GM12892 (cell line): ENCODE data around the gene A1CF.
"Not testable (repeated sequence)": the region's sequence is repeated elsewhere in the genome, so short reads cannot be mapped to it uniquely, and the experiment has no call there.

Experiments
- DNase-seq: peaks from one replicate; pipeline ENCODE4 v3.0.0; 2011; ENCODE audit not compliant: insufficient read length
- FAIRE-seq: peaks from 2 replicates; lab custom pipeline; 2011; peaks lifted over from hg19 to GRCh38; lab: Jason Lieb, UNC
- POLR2A ChIP-seq: IDR thresholded peaks from 2 replicates; pipeline ENCODE4 v1.6.1; 2011; ENCODE audit warnings: low read depth, low read length, control low read depth
- POLR2AphosphoS5 ChIP-seq: IDR thresholded peaks from 2 replicates; pipeline ENCODE4 v1.6.1; 2011; ENCODE audit warnings: low read depth, low read length, control low read depth
- TAF1 ChIP-seq: IDR thresholded peaks from 2 replicates; pipeline ENCODE4 v1.6.1; 2011; ENCODE audit warnings: low read depth, mild to moderate bottlenecking, control low read depth, low read length, borderline replicate concordance

Gene A1CF

GRCh38 chr10:50908366-50908765 is 22.9 kb upstream of the A1CF start:
- no peak for FAIRE-seq

GRCh38 chr10:50905797-50906196 is 20.4 kb upstream of the A1CF start:
- FAIRE-seq, DNase-seq: not testable (repeated sequence)

More at GRCh38 chr10:50908366-50908765, 22.9 kb upstream of the A1CF start:
- DNase-seq: no peak
- TF ChIP-seq POLR2AphosphoS5 (no peak), POLR2A (no peak), TAF1 (no peak)

- TF ChIP-seq POLR2AphosphoS5: no peak
- no peak for TF ChIP-seq TAF1
- no peak for TF ChIP-seq POLR2A
- DNase-seq (no peak), FAIRE-seq (no peak)
Observed at GRCh38 chr10:50896721-50897120, 11.3 kb upstream of the A1CF start.

GRCh38 chr10:50894312-50894711 is 8.9 kb upstream of the A1CF start:
- DNase-seq (no peak), FAIRE-seq (no peak)
- TF ChIP-seq POLR2AphosphoS5: no peak
- TF ChIP-seq POLR2A: no peak
- TF ChIP-seq TAF1: no peak

- DNase-seq (no peak), FAIRE-seq (no peak)
- TF ChIP-seq POLR2A: no peak
- TF ChIP-seq POLR2AphosphoS5: no peak
- no peak for TF ChIP-seq TAF1
Observed at GRCh38 chr10:50892467-50892866, 7.0 kb upstream of the A1CF start.

GRCh38 chr10:50884302-50884701 is 1.1 kb downstream of the A1CF start:
- DNase-seq: no peak
- TF ChIP-seq TAF1 (no peak), POLR2A (no peak), POLR2AphosphoS5 (no peak)
- FAIRE-seq: no peak

- FAIRE-seq (peak; percentile 51), DNase-seq (no peak)
- TF ChIP-seq POLR2A (no peak), TAF1 (no peak), POLR2AphosphoS5 (no peak)
Observed at GRCh38 chr10:50883629-50884028, 1.8 kb downstream of the A1CF start.

GRCh38 chr10:50882540-50882983 is 2.9 kb downstream of the A1CF start:
- TF ChIP-seq POLR2AphosphoS5 (no peak), POLR2A (no peak), TAF1 (no peak)
- DNase-seq: no peak
- FAIRE-seq: no peak

- not testable (repeated sequence) for FAIRE-seq, DNase-seq
Observed at GRCh38 chr10:50881046-50881445, 4.4 kb downstream of the A1CF start.

GRCh38 chr10:50876429-50876828 is 9.0 kb downstream of the A1CF start:
- TF ChIP-seq POLR2A (no peak), POLR2AphosphoS5 (no peak), TAF1 (no peak)
- DNase-seq (no peak), FAIRE-seq (no peak)

- no peak for FAIRE-seq
- no peak for DNase-seq
- TF ChIP-seq POLR2AphosphoS5 (no peak), POLR2A (no peak), TAF1 (no peak)
Observed at GRCh38 chr10:50874723-50875122, 10.7 kb downstream of the A1CF start.

- FAIRE-seq (no peak), DNase-seq (no peak)
- TF ChIP-seq POLR2A (no peak), POLR2AphosphoS5 (no peak), TAF1 (no peak)
Observed at GRCh38 chr10:50866317-50866716, 19.1 kb downstream of the A1CF start.

GRCh38 chr10:50862719-50863118 is 22.7 kb downstream of the A1CF start:
- DNase-seq (no peak), FAIRE-seq (no peak)
- no peak for TF ChIP-seq TAF1
- no peak for TF ChIP-seq POLR2AphosphoS5
- no peak for TF ChIP-seq POLR2A
